SK-N-MC (cell line): ENCODE data around the gene LAMA3.

Experiments used
- EZH2 ChIP-seq: fragments of 200-600 bp; sonication (generic); IDR thresholded peaks from one replicate; pipeline ENCODE4 v1.6.1; 2017; ENCODE audit warnings: antibody characterized with exemption
- FOXP2 ChIP-seq: optimal IDR thresholded peaks from 2 replicates; pipeline ENCODE3; 2011; ENCODE audit warnings: mild to moderate bottlenecking, moderate library complexity; ENCODE audit not compliant: insufficient read depth; ENCODE audit errors: extremely low read length, control extremely low read depth
- POLR2AphosphoS5 ChIP-seq: IDR thresholded peaks from 2 replicates; pipeline ENCODE4 v1.6.1; 2012; ENCODE audit warnings: mild to moderate bottlenecking, low read depth, low read length, borderline replicate concordance

GRCh38 chr18:23643815-23644490, 45.3 kb upstream of the LAMA3 start:
- TF ChIP-seq EZH2 = no peak
- TF ChIP-seq POLR2AphosphoS5 = no peak
- no peak for TF ChIP-seq FOXP2
